ENCODE results near the gene ZFAND3. TPM values are rescaled to one million over a fixed set of nuclear protein-coding genes. Genes with fewer than 3 reads are reported as not detected.

ZFAND3 gene
- 10 to 100 TPM; 32.3 to 37.9 TPM for total RNA-seq

GRCh38 chr6:37819177-37819801 is at the start of gene ZFAND3:
ZFAND3 (plus strand) TSS chr6:37819727; CDS start chr6:37819946, 219 bp downstream.
- DNase-seq (peak; percentile 95), ATAC-seq (peak; percentile 83)
- Mint-ChIP-seq H3K4me1 (ENCODE audit: low read depth) (peaks cover 51% of the 10 kb centered on the region), H3K27ac (peak within 1 kb of the TSS; percentile 98), H3K4me3 (peak within 1 kb of the TSS; percentile 97), H3K27me3 (no peaks in the 10 kb centered on the region), H3K9me3 (no peaks in the 10 kb centered on the region), H3K36me3 (ENCODE audit: low read depth) (peaks cover 8% of the 10 kb centered on the region)
- intact Hi-C loops (cut with micrococcal nuclease) = no loop called here
- ChIA-PET POLR2A (interaction anchor here (0.7 to 2.1 kb wide), 7 partner anchors 8 to 165 kb away, joined by 3 to 7 read pairs (median 3); no protein-coding TSS in a partner anchor), CTCF (interaction anchor here (0.9 to 1.9 kb wide), 5 partner anchors 28 to 172 kb away, joined by 3 to 10 read pairs (median 3); no protein-coding TSS in a partner anchor)
- no peak for TF ChIP-seq CTCF (IDR thresholded peaks at IDR 0.05)

DNA sequence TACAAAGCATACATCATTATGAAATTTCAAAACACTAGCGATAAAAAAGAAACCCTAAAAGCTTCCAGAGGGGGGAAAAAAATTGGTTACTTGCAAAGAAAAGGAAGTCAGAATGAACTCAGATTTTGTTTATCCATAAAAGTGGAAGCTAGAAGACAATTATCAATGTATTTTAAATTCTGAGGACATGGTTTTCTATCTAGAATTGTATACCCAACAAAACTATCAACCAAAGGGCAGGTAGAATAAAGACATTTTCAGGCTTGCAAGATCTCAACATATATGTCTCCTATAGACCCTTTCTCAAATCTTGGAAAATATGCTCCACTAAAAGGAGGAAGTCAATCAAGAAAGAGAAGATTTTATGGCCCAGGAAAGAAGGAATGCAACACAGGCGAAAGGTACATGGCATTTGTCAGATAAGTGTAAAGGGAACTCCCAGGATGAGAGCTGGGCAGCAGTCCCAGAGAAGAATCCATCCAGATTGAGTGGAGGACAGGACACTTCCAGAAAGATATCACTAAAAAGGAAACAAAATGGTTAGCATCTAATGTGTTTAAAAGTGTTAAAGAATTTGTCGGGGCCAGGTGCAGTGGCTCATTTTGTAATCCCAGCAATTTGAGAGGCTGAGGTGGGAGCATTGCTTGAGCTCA is 45.4 kb upstream of the ZFAND3 start:
- CTCF ChIA-PET = interaction anchor here (1.6 kb wide), 1 partner anchor 17 kb away, joined by 5 read pairs; no protein-coding TSS in a partner anchor
- intact Hi-C loops (cut with micrococcal nuclease) = no loop called here
- H3K4me3 Mint-ChIP-seq = no peak overlapping the region
- no peaks in the 10 kb centered on the region for H3K36me3 Mint-ChIP-seq (ENCODE audit: low read depth)
- no peak for ATAC-seq
- no peak overlapping the region for H3K27ac Mint-ChIP-seq
- no peaks in the 10 kb centered on the region for H3K4me1 Mint-ChIP-seq (ENCODE audit: low read depth)
- no peak for TF ChIP-seq CTCF (IDR thresholded peaks at IDR 0.05)
- no peak for DNase-seq
- POLR2A ChIA-PET = no interaction called here
- peaks cover 7% of the 10 kb centered on the region for H3K9me3 Mint-ChIP-seq
- H3K27me3 Mint-ChIP-seq = peaks cover 1% of the 10 kb centered on the region

- H3K36me3 Mint-ChIP-seq (ENCODE audit: low read depth) = no peaks in the 10 kb centered on the region
- no peak for TF ChIP-seq CTCF (IDR thresholded peaks at IDR 0.05)
- H3K4me3 Mint-ChIP-seq = no peak overlapping the region
- DNase-seq = no peak
- H3K9me3 Mint-ChIP-seq = peaks cover 7% of the 10 kb centered on the region
- no peak for ATAC-seq
- intact Hi-C loops (cut with micrococcal nuclease) = no loop called here
- CTCF ChIA-PET = no interaction called here
- POLR2A ChIA-PET = interaction anchor here (0.6 kb wide), 1 partner anchor 525 kb away, joined by 3 read pairs; no protein-coding TSS in a partner anchor
- H3K27ac Mint-ChIP-seq = no peak overlapping the region
- no peaks in the 10 kb centered on the region for H3K4me1 Mint-ChIP-seq (ENCODE audit: low read depth)
- H3K27me3 Mint-ChIP-seq = peaks cover 1% of the 10 kb centered on the region
These were observed 43.0 kb upstream of the ZFAND3 start for GRCh38 chr6:37776566-37776965.

DNA sequence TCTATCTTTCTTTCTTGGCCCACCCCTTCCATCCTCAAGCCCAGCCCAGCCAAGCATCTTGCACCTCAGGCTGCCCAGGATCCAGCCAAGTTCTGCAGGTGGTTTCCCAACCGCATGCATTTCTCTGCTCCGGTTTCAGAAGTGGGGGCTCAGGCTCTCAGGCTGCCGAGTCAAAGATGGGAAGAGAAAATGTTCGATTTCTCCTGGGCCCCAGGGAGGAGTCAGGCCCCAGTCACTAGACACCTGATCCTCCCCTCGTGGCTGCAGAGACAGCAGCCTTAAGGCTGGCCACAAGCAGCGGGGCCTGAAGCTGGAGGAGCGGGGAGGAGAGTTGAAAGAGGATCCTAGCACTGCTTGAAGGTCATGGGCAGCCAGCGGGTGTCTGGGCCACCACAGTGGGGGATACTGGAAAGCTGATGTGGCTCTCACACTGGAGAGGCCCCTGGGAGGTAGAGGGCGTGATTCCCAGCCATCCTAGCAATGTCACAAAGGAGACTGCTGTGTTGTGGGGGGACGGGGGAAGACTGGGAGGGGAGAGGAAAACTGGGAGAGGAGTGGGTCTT is 42.2 kb upstream of the ZFAND3 start:
- peaks cover 7% of the 10 kb centered on the region for H3K9me3 Mint-ChIP-seq
- POLR2A ChIA-PET = interaction anchor here (0.6 kb wide), 1 partner anchor 524 kb away, joined by 3 read pairs; no protein-coding TSS in a partner anchor
- H3K36me3 Mint-ChIP-seq (ENCODE audit: low read depth) = no peaks in the 10 kb centered on the region
- no peaks in the 10 kb centered on the region for H3K4me1 Mint-ChIP-seq (ENCODE audit: low read depth)
- CTCF ChIA-PET = no interaction called here
- ATAC-seq = no peak
- no peak for TF ChIP-seq CTCF (IDR thresholded peaks at IDR 0.05)
- peaks cover 1% of the 10 kb centered on the region for H3K27me3 Mint-ChIP-seq
- intact Hi-C loops (cut with micrococcal nuclease) = no loop called here
- no peak overlapping the region for H3K27ac Mint-ChIP-seq
- no peak overlapping the region for H3K4me3 Mint-ChIP-seq
- DNase-seq = no peak

Measured in activated CD8-positive, alpha-beta T cell treated with anti-CD3 and anti-CD28 coated beads for 36 hours (primary cell).